A673 (cell line): ENCODE measurements around the gene PTK7.

ENCODE experiments used
- EZH2 ChIP-seq: fragments of 200-600 bp; sonication (generic); IDR thresholded peaks from 2 replicates; pipeline ENCODE4 v1.6.1; 2017; ENCODE audit warnings: borderline replicate concordance, low read depth, mild to moderate bottlenecking, mixed read lengths, antibody characterized with exemption, low read length; ENCODE audit not compliant: poor library complexity, severe bottlenecking
- TF ChIP-seq, protein P1 (sequence below): fragments of 300-800, 200-600 bp; sonication (generic); conservative IDR thresholded peaks from 2 replicates; pipeline ENCODE4 v1.5.1; 2017; ENCODE audit warnings: low read depth, mild to moderate bottlenecking, antibody characterized with exemption, low read length, moderate library complexity, mixed read lengths

DNA sequence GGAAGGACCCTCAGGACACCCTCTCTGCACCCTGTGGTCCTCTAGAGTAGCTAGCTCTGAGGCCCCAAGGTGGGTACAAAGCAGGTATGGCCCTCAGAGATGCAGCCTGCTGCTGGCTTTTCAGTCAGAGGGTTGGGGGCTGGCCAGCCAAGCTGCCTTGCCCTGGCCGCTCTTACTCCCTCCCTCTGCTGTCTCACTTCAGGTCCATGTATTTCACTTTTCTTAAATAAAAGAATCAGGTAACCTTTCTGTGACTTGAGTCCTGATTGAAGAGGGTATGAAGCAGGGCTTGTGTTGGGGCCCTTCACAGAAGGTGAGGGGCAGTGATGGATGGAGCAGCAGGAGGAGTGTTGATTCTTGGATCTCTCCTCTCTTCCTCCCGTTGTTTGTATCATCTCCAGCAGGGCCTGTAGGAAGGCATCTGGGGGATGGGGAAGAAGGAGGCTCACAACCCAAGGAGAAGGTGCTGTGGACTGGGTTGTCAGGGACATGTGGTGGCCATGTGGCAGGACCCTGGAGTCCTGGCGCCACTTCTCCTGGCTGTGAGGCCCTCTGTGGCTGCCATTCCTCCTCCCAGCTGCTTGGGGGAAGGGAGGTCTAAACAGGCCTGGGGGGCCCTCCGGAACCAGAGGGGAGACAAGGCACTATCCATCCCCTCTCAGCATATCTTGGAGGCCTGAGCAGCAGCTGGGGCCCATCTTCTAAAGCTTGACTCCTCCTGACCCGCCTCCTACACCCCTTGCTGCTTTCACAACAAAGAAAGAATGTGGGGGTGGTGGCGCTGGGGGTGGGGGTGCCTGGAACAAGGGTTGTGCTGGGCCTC is 1.1 kb upstream of the PTK7 start:
- TF ChIP-seq, protein P1, sequence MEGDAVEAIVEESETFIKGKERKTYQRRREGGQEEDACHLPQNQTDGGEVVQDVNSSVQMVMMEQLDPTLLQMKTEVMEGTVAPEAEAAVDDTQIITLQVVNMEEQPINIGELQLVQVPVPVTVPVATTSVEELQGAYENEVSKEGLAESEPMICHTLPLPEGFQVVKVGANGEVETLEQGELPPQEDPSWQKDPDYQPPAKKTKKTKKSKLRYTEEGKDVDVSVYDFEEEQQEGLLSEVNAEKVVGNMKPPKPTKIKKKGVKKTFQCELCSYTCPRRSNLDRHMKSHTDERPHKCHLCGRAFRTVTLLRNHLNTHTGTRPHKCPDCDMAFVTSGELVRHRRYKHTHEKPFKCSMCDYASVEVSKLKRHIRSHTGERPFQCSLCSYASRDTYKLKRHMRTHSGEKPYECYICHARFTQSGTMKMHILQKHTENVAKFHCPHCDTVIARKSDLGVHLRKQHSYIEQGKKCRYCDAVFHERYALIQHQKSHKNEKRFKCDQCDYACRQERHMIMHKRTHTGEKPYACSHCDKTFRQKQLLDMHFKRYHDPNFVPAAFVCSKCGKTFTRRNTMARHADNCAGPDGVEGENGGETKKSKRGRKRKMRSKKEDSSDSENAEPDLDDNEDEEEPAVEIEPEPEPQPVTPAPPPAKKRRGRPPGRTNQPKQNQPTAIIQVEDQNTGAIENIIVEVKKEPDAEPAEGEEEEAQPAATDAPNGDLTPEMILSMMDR, result no peak
- no peak for TF ChIP-seq EZH2
